IPS-15b (cell line): ENCODE measurements around the gene CMTM3.
"Not testable (repeated sequence)": the region's sequence is repeated elsewhere in the genome, so short reads cannot be mapped to it uniquely, and the experiment has no call there.

Source experiments
- H3K27me3 ChIP-seq: one replicate; pipeline ENCODE4 v1.6.1; 2013; ENCODE audit warnings: low read length; ENCODE audit not compliant: control insufficient read depth, insufficient read depth
- H3K36me3 ChIP-seq: one replicate; pipeline ENCODE4 v1.6.1; 2013; ENCODE audit warnings: low read length; ENCODE audit not compliant: control insufficient read depth, insufficient read depth
- H3K4me1 ChIP-seq: one replicate; pipeline ENCODE4 v1.6.1; 2013; ENCODE audit warnings: mild to moderate bottlenecking, low read length; ENCODE audit not compliant: control insufficient read depth, insufficient read depth
- H3K4me3 ChIP-seq: one replicate; pipeline ENCODE4 v1.5.1; 2013; ENCODE audit warnings: low read depth, low read length
- H3K9ac ChIP-seq: one replicate; pipeline ENCODE4 v1.6.1; 2013; ENCODE audit warnings: low read depth, mild to moderate bottlenecking, low read length
- H3K9me3 ChIP-seq: one replicate; pipeline ENCODE4 v1.6.1; 2013; ENCODE audit warnings: mild to moderate bottlenecking, low read length; ENCODE audit not compliant: control insufficient read depth, insufficient read depth

Gene CMTM3

DNA sequence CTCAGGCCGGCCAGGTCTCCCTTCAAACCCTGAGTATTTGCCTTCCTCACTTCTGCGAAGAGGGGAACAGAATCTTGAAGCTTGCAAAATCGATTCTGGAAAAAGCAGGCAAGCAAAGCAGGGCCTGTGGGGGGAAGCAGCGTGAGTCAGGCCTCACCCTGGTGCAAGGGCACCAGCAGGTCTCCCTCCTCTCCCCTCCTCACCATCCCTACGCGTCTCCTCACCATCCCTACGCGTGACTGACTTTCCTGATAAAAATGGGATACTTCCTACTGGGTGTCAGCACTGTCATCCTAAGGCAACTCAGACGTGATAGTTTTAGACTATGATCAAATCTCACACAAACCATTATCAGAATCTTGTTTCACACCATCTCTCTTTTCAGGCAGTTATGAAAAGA, 12.1 kb downstream of the CMTM3 start:
- no peaks in the 10 kb centered on the region for H3K27me3 ChIP-seq
- peaks cover 15% of the 10 kb centered on the region for H3K4me1 ChIP-seq
- H3K9ac ChIP-seq: no peak overlapping the region
- no peak overlapping the region for H3K4me3 ChIP-seq
- H3K36me3 ChIP-seq: peaks cover 23% of the 10 kb centered on the region
- no peaks in the 10 kb centered on the region for H3K9me3 ChIP-seq

DNA sequence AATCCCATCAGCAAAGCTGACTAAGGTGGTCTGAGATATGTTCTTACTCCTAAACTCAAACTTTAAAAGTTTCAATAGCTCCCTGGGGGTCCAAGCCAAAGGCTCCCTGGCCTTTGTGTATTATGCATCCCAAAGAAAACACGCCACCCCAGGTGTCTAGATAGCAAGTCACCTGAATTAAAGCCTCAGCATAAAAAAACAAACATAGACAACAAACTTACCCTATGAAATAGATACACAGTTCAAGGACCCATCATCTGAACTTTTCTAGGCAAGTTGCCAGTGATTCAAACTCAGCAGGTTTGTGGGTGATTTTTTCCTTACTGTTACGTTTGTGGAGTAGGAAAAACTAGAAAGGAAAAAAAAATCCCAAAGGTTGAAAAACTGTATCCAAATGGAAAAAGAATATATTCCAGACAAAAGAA, 12.5 kb downstream of the CMTM3 start:
- no peak overlapping the region for H3K4me3 ChIP-seq
- no peak overlapping the region for H3K9ac ChIP-seq
- H3K27me3 ChIP-seq: no peaks in the 10 kb centered on the region
- no peaks in the 10 kb centered on the region for H3K9me3 ChIP-seq
- H3K36me3 ChIP-seq: peaks cover 28% of the 10 kb centered on the region
- H3K4me1 ChIP-seq: peaks cover 15% of the 10 kb centered on the region

DNA sequence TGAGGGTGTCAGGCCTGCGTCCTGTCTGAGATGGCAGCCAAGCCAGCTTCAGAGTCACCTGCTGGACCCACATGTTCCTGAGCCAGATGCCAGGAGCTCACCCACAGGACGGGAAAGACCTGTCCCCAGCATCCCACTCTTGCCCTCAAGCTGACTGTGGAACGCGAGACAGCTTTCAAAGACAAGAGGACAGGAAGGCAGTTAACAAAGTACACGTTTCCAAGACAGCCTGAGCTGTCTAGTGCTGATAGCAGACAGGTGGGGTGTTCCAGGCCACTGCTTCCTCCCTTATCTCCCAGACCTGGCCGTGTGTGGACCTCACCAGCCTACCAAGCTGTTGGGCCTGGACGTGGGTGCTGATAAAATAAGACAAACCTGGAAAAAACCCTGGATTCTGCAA, 13.2 kb downstream of the CMTM3 start:
- no peak overlapping the region for H3K9ac ChIP-seq
- peaks cover 15% of the 10 kb centered on the region for H3K4me1 ChIP-seq
- H3K9me3 ChIP-seq: no peaks in the 10 kb centered on the region
- H3K4me3 ChIP-seq: no peak overlapping the region
- H3K27me3 ChIP-seq: no peaks in the 10 kb centered on the region
- peaks cover 28% of the 10 kb centered on the region for H3K36me3 ChIP-seq

DNA sequence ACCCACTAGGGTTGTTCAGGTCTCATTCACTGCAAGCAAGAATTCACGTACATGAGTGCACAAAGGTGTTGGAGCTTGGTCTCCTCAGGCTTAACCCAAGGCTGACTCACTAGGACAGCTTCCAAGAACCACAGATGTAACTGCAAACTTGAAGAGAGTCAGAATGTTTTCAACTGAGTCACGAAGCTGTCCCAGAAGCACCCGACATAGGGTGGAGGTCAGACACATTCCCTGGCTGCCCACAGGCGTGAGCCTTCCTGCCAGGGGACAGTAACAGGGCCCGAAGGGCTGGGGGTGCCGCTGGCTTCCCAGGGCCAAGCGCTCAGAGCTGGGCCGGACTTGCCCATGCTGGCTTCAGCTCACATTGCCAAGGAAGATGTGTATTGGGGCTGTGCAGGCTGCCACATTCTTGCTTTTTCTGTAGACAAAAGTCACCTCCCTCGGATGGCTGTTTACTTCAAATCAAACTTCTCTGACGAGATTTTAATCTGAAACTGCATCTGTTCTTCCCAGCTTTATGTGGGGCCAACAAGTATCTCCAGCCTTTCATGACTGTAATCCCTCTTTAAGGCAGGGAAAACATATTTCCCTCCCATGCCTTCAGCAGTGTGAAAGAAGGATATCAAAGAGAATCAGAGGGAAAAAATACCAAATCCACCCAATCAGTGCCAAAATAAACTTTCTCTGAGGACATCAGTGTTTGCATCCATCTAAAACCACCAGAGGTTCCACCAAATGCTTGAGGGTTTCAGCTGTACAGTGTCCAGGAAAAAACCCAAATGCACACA, 14.3 kb downstream of the CMTM3 start:
- Histone ChIP-seq H3K4me3 (no peak overlapping the region), H3K9me3 (no peaks in the 10 kb centered on the region), H3K4me1 (peaks cover 15% of the 10 kb centered on the region), H3K9ac (no peak overlapping the region), H3K27me3 (no peaks in the 10 kb centered on the region), H3K36me3 (peaks cover 19% of the 10 kb centered on the region)

DNA sequence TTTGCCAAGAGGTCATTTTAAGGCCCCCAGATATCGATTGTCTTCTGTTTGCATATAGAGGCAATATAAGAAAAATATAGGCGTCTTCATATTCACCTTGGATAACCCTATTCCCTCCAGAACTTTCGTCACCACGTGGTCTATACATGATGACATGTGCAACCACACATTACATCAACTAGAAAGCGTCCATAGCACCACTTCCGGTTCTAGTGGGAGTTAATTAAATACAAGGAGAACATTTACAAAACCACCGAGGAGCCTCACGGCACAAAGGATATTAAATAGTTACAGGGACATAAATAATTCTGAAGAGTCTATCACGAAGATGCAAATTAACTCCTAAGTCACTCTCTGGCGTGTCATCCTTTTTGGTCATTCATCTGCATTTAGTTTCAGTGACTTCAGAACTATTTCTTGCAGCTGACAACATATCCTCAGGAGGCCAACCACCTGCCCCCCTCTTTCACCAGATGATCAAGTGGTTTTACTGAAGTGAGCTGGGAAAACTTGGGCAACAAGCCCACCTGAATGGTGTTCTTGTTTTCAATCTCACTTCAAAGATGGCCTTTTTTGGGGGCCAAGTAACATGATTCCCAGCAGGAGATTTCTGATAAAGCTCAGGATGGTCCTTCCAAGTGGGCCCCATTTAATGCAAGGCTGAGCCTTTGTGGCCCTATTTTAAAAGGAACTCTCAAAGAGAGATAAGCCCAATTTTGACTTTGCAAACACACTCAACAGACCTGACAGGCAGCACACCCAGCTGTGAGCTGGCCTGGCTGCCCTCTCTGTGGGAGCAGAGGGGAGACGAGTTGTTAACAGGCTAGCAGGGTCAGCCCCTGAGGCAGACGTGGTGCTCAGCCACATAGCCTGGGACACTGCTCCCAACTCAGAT, 15.3 kb downstream of the CMTM3 start:
- Histone ChIP-seq H3K27me3 (no peaks in the 10 kb centered on the region), H3K36me3 (peaks cover 13% of the 10 kb centered on the region), H3K9me3 (no peaks in the 10 kb centered on the region), H3K4me1 (peaks cover 15% of the 10 kb centered on the region), H3K9ac (no peak overlapping the region), H3K4me3 (no peak overlapping the region)

DNA sequence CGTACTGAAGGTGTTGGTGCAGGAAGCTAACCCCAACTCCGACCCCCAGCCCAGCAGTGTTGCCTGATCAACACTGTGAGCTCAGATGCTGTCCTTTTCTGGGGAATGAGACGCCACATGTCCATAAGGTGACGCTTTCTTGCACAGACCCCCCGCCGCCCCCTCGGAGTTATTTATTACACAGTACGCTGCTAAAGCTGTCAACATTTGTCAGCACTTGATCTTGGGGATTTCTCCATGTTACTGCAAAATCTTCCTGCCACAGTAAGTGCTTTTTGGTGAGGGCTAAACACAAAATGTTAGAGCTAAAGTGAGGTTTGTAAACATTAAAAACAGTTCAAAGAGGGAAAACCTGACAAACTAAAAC, 15.9 kb downstream of the CMTM3 start:
- peaks cover 13% of the 10 kb centered on the region for H3K36me3 ChIP-seq
- H3K9ac ChIP-seq: no peak overlapping the region
- no peak overlapping the region for H3K4me3 ChIP-seq
- H3K4me1 ChIP-seq: peaks cover 15% of the 10 kb centered on the region
- H3K27me3 ChIP-seq: no peaks in the 10 kb centered on the region
- H3K9me3 ChIP-seq: no peaks in the 10 kb centered on the region

DNA sequence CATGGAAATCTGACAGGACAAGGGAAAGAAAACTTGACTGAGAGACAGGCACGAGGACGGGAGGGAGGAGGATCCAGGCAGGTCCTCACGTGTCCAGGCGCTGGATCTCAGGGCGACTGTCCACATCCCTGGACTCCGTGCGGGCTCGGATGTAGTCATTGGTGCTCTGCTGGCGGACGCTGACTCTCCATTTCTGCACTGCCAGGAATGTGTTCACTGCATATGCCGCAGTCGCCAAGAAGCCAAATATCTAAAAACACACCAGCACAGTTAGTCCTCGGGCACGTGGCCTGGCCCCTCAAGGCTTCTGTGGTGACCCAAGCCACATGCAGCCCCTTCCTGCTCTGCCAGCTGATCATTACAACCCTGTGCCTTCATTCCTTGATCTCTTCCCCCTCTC, 17.5 kb downstream of the CMTM3 start:
- Histone ChIP-seq H3K9ac (no peak overlapping the region), H3K9me3 (no peaks in the 10 kb centered on the region), H3K36me3 (peaks cover 13% of the 10 kb centered on the region), H3K4me1 (peaks cover 6% of the 10 kb centered on the region), H3K4me3 (no peak overlapping the region), H3K27me3 (no peaks in the 10 kb centered on the region)

DNA sequence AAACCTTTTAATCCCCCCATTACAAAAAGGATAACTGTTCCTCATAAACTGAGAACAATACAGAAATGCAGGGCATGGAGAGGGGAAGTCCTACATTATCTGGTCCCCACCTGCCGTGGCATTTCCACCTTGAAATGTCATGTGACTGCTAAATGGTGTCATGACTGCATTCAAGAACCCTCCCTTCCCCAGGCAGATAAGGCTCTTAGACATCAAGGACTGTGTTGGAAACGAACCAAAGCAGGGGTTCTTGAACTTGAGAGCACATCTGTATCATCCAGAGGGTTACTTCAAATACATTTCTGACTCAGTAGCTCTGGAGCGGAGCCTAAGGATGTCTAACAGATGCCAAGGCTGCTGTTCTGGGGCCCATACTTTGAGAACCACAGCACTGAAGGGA, 18.4 kb downstream of the CMTM3 start:
- peaks cover 3% of the 10 kb centered on the region for H3K4me1 ChIP-seq
- H3K9me3 ChIP-seq: no peaks in the 10 kb centered on the region

DNA sequence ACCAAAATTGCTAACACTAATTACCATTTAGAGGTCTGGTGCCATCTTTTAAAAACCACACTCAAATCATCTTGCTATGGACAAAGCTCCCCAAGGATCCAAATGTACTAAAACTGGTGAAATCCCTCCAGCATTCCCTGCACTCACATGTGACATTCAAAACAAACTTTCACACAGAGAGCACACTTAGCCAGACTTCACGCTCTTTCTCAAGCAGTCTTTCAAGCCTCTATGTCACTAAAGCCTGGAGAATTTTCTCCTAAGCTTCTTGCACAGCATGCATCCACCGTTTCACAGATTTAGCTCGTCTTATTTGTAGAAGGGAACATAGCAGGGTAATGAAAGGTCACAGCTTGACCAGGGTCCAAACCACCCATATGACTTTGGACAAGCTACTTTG, 19.3 kb downstream of the CMTM3 start:
- Histone ChIP-seq H3K4me1 (no peaks in the 10 kb centered on the region), H3K4me3 (no peak overlapping the region), H3K9me3 (no peaks in the 10 kb centered on the region), H3K27me3 (no peaks in the 10 kb centered on the region), H3K9ac (no peak overlapping the region), H3K36me3 (peaks cover 10% of the 10 kb centered on the region)

More for the DNA sequence above, 18.4 kb downstream of the CMTM3 start:
- H3K36me3 ChIP-seq: peaks cover 13% of the 10 kb centered on the region
- no peak overlapping the region for H3K4me3 ChIP-seq
- H3K27me3 ChIP-seq: no peaks in the 10 kb centered on the region
- H3K9ac ChIP-seq: no peak overlapping the region

DNA sequence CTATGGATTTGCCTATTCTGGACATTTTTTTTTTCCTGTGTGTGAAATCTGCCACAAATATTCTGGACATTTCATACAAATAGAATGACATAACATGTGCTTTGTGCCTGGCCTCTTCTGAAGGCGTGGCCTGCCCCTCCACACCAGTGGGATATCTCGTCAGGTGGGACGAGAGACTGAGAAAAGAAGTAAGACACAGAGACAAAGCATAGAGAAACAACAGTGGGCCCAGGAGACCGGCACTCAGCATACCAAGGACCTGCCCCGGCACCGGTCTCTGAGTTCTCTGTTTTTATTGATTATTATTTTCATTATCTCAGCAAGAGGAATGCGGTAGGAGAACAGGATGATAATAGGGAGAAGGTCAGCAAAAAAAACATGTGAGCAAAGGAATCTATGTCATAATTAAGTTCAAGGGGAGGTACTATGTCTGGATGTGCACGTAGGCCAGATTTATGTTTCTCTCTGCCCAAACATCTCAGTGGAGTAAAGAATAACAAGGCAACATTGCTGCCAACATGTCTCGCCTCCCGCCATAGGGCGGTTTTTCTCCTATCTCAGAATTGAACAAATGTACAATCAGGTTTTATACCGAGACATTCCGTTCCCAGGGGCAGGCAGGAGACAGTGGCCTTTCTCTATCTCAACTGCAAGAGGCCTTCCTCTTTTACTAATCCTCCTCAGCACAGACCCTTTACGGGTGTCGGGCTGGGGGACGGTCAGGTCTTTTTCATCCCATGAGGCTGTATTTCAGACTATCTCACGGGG, 23.3 kb downstream of the CMTM3 start:
- not testable (repeated sequence) for H3K9me3 ChIP-seq, H3K36me3 ChIP-seq, H3K4me1 ChIP-seq, H3K27me3 ChIP-seq, H3K4me3 ChIP-seq, H3K9ac ChIP-seq

DNA sequence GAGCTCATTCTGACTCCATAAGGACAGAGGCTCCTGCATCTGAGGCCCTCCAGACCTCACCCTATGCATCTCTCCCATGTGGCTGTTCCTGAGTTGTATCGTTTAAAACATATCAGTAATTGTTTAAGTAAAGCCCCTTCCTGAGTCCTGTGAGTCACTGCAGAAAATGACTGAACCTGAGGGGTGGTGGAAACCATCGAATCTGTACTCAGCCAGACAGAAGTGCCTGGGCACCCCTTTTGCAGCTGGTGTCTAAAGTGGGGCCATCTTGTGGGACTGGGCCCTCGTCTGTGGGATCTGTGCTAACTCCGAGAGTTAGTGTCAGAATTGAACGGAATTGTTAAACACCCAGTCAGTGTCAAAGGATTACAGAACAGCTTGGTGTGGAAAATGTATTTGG, 25.4 kb downstream of the CMTM3 start:
- Histone ChIP-seq H3K9ac (no peak overlapping the region), H3K4me3 (no peak overlapping the region), H3K4me1 (no peaks in the 10 kb centered on the region), H3K36me3 (no peaks in the 10 kb centered on the region), H3K9me3 (no peaks in the 10 kb centered on the region), H3K27me3 (no peaks in the 10 kb centered on the region)
